Uterus (tissue), 2 donors: ENCODE measurements around the gene IL1F10.

Source experiments
- POLR2A ChIP-seq, 2 donors: fragments of 450-650 bp; IDR thresholded peaks; one replicate each; pipeline ENCODE4 v1.6.1; 2016; ENCODE audit warnings: antibody characterized with exemption in 2 of 2, mild to moderate bottlenecking in 1 of 2, moderate library complexity in 1 of 2
- TF ChIP-seq, protein P1 (sequence below), 4 experiments: fragments of 200-600 bp in 2 of 4; fragments of 450-650 bp in 2 of 4; sonication (generic) in 2 of 4; IDR thresholded peaks; one replicate each; pipeline ENCODE4 v1.5.1; 2016 to 2019; ENCODE audit warnings: antibody characterized with exemption in 4 of 4, mild to moderate bottlenecking in 2 of 4, moderate library complexity in 1 of 4

DNA sequence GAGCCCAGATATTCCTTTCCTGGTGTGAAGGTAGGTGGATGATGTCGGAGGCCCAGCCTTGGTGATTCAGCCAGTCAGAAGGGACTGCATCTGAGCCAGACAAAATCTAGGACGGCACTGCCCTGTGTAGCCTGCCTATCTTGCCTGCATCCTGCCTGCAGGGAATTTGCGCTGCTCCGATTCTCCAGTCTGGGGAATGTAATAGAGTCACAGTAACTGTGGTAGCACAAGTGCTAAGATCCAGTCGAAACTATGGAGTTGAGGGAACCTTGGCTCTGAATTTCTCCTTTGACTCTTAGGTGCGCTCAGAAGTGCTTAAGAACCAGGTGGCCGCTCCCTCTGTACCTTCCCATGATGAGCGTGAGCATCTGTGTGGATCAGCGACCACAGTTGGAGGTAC, 31.0 kb upstream of the IL1F10 start:
- TF ChIP-seq, protein P1, sequence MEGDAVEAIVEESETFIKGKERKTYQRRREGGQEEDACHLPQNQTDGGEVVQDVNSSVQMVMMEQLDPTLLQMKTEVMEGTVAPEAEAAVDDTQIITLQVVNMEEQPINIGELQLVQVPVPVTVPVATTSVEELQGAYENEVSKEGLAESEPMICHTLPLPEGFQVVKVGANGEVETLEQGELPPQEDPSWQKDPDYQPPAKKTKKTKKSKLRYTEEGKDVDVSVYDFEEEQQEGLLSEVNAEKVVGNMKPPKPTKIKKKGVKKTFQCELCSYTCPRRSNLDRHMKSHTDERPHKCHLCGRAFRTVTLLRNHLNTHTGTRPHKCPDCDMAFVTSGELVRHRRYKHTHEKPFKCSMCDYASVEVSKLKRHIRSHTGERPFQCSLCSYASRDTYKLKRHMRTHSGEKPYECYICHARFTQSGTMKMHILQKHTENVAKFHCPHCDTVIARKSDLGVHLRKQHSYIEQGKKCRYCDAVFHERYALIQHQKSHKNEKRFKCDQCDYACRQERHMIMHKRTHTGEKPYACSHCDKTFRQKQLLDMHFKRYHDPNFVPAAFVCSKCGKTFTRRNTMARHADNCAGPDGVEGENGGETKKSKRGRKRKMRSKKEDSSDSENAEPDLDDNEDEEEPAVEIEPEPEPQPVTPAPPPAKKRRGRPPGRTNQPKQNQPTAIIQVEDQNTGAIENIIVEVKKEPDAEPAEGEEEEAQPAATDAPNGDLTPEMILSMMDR (IDR thresholded peaks at IDR 0.05), result no peak
- no peak for TF ChIP-seq POLR2A (IDR thresholded peaks at IDR 0.05)
